ENCODE measurements around the gene GRK6.

GRK6 gene

DNA sequence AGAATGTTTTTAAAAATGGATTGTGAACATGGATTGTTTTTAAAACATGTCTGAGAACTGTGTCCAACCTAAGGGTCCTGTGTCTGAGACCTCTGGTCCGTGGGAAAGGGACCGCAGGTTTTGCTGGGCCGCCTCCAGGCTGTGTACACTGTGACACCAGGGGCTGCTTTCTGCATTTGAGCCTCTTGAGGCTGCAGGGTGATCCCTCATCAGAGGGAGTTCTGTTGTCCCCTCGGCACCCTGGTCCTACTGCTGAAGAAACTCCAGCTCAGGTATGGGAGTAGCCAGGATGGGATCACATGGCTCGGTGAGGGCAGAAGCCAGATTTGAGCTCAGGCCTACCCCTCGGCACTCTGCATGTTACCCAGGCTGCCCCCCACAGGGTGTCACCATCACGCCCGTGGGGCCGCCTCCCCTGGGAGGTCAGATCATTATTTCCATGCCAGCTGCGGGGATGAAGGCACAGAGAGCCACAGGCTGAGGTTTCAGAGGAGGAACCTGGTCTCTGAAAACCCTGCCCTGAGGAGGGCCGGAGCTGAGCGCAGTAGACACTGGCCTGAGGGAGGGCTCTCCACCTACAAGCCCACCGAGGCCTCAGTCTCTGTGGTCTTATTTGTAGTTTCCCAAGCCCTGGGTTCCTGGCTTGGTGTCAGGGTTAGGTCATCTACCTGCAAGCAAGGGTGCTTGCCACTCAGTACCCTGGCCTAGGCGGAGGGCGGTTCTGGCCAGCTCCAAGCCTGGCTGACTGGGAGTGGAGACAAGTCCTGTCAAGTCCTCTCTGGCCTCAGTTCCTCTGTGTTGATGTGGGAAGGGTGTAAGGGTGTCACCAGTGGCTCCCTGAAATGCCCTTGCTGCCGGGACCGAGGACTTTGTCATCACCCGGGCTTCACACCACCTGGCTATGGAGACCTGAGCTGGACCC, 22.9 kb downstream of the GRK6 start:
- TF ChIP-seq SIN3A (IDR thresholded peaks at IDR 0.05; ENCODE audit: borderline replicate concordance, insufficient read depth, low read length) (no peak), FOXP2 (optimal IDR thresholded peaks at IDR 0.05; ENCODE audit: borderline replicate concordance, extremely low read depth, extremely low read length, insufficient read depth) (no peak), TAF1 (IDR thresholded peaks at IDR 0.05; ENCODE audit: borderline replicate concordance, insufficient read depth, low read length) (no peak), POLR2AphosphoS5 (IDR thresholded peaks at IDR 0.05; ENCODE audit: low read depth, low read length) (no peak), REST (IDR thresholded peaks at IDR 0.05; ENCODE audit: insufficient read depth in 1 of 2, low read depth in 2 of 2, low read length in 2 of 2) (no peak)

DNA sequence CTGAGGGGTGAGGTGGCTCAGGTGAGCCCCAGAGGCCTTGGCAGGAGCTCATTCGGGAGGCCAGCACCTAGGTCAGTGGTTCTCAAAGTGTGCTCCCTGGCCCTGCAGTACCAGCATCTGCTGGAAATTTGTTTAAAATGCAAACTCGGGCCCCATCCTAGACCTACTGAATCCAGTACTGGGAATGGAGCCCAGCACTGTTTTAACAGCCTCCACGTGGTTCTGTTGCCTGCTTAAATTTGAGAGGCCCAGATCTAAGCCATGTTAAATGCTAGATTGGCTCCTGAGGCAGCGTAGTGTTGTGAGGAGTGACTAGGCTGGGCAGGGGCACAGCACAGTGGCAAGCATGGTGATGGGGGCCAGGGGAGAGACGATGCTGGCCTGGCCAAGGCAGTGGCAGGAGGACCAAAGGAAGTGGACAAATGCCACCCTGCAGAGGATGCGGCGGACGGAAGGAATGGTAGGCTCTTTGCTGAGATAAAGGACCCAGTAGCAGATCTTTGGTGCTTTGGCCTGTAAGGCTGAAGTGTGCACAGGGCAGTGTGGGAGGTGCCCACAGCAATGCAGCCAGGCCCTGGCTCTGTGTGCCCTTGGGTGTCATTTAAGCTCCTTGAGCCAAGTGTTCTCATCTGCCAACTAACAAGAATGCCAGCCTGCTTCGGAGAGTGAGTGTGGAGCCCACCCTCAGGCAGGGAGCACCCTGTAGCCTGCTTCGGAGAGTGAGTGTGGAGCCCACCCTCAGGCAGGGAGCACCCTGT, 24.4 kb downstream of the GRK6 start:
- TF ChIP-seq REST (IDR thresholded peaks at IDR 0.05; ENCODE audit: insufficient read depth in 1 of 2, low read depth in 2 of 2, low read length in 2 of 2) (no peak), POLR2AphosphoS5 (IDR thresholded peaks at IDR 0.05; ENCODE audit: low read depth, low read length) (no peak), TAF1 (IDR thresholded peaks at IDR 0.05; ENCODE audit: borderline replicate concordance, insufficient read depth, low read length) (no peak), SIN3A (IDR thresholded peaks at IDR 0.05; ENCODE audit: borderline replicate concordance, insufficient read depth, low read length) (no peak), FOXP2 (optimal IDR thresholded peaks at IDR 0.05; ENCODE audit: borderline replicate concordance, extremely low read depth, extremely low read length, insufficient read depth) (no peak)

DNA sequence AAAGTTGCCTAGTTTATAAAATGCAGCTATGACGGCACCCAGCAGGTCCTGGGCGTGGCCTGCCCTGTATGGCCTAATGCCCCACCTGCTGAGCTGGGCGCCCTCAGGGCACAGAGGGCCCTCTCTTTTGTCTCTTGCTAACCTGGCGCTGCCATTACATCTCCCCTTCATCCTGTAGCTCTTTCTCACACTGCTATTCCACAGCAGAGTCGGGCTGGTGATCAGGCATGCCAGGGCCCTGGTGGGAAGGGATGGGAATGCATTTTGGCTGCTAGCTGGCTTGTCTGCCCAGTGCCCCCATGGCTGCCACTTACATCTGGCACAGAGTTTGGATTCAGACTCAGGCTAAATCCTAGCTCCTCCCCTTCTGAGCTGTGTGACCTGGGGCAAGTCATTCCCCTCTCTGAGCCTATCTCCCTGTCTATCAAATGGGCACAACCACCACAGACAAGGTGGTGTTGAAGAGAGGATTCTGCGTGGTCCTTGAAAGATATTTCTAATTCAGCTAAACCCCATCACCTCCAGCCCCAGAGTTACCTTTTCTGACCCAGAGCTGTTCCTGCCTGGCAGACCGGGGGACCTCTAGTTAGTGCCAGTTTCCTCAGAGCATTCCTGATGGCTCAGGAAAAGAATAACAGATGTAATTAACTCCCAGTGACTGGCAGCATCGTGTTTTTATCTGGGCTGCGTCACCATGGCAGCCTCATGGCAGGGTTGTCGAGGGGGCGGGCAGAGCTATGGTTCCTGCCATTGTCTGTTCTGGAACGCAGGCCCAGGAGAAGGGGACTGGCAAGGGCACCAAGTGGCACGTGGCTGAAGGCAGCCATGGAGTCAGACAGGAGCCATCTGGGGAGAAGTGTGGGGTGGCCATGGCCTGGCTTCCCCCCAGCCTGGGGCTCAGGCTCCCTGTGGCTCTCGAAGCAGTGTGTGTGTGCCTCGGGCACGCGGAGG, 26.5 kb downstream of the GRK6 start:
- TF ChIP-seq SIN3A (IDR thresholded peaks at IDR 0.05; ENCODE audit: borderline replicate concordance, insufficient read depth, low read length) (no peak), FOXP2 (optimal IDR thresholded peaks at IDR 0.05; ENCODE audit: borderline replicate concordance, extremely low read depth, extremely low read length, insufficient read depth) (no peak), TAF1 (IDR thresholded peaks at IDR 0.05; ENCODE audit: borderline replicate concordance, insufficient read depth, low read length) (no peak), POLR2AphosphoS5 (IDR thresholded peaks at IDR 0.05; ENCODE audit: low read depth, low read length) (no peak), REST (IDR thresholded peaks at IDR 0.05; ENCODE audit: insufficient read depth in 1 of 2, low read depth in 2 of 2, low read length in 2 of 2) (no peak)

DNA sequence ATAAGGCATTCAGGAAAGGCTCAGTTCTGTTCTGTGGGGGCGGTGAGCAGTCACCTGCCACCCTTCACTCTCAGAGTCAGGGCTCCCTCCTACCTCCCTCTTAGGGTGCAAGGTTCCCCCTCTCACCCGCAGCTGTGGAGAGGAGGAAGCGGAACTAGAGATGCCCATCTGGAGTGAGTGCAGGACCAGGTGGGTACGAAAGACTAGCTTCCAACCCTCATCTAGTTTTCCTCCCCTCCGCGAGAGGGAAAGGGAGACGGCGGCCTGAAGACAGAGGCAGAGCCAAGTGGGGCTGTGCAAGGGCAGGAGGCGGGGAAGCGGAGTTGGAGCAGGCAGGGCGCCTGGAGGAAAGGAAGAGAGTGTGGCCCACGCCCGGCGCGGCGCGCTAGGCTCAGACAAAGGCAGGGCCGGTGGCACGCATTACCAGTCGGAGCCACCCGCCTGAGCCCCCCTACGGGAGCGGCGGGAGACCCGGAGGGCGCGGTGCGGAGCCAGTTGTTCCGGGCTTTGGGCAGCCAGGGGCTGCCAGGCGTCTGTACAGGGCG, 27.4 kb downstream of the GRK6 start:
- TF ChIP-seq SIN3A (IDR thresholded peaks at IDR 0.05; ENCODE audit: borderline replicate concordance, insufficient read depth, low read length) (no peak), POLR2AphosphoS5 (IDR thresholded peaks at IDR 0.05; ENCODE audit: low read depth, low read length) (no peak), TAF1 (IDR thresholded peaks at IDR 0.05; ENCODE audit: borderline replicate concordance, insufficient read depth, low read length) (no peak), REST (IDR thresholded peaks at IDR 0.05; ENCODE audit: insufficient read depth in 1 of 2, low read depth in 2 of 2, low read length in 2 of 2) (no peak), FOXP2 (optimal IDR thresholded peaks at IDR 0.05; ENCODE audit: borderline replicate concordance, extremely low read depth, extremely low read length, insufficient read depth) (no peak)
